ENCODE measurements around the gene CACNA2D4.

GRCh38 chr12:1917172-1918070 is 1.0 kb downstream of the CACNA2D4 start:
- TF ChIP-seq CTCF (IDR thresholded peaks at IDR 0.05; ENCODE audit: insufficient read depth, low read length) (no peak), REST (IDR thresholded peaks at IDR 0.05; ENCODE audit: insufficient replicate concordance, low read depth) (no peak), POLR2AphosphoS5 (IDR thresholded peaks at IDR 0.05; ENCODE audit: low read depth) (no peak; the same call in 1 of the 2 replicates)
